IPS-15b (cell line): Measurements from ENCODE around the gene ADAMTS15.

Experiments used
- H3K27me3 ChIP-seq: one replicate; pipeline ENCODE4 v1.6.1; 2013; ENCODE audit warnings: low read length; ENCODE audit not compliant: control insufficient read depth, insufficient read depth
- H3K36me3 ChIP-seq: one replicate; pipeline ENCODE4 v1.6.1; 2013; ENCODE audit warnings: low read length; ENCODE audit not compliant: control insufficient read depth, insufficient read depth
- H3K4me1 ChIP-seq: one replicate; pipeline ENCODE4 v1.6.1; 2013; ENCODE audit warnings: mild to moderate bottlenecking, low read length; ENCODE audit not compliant: control insufficient read depth, insufficient read depth
- H3K4me3 ChIP-seq: one replicate; pipeline ENCODE4 v1.5.1; 2013; ENCODE audit warnings: low read depth, low read length
- H3K9ac ChIP-seq: one replicate; pipeline ENCODE4 v1.6.1; 2013; ENCODE audit warnings: low read depth, mild to moderate bottlenecking, low read length
- H3K9me3 ChIP-seq: one replicate; pipeline ENCODE4 v1.6.1; 2013; ENCODE audit warnings: mild to moderate bottlenecking, low read length; ENCODE audit not compliant: control insufficient read depth, insufficient read depth

The ADAMTS15 gene

DNA sequence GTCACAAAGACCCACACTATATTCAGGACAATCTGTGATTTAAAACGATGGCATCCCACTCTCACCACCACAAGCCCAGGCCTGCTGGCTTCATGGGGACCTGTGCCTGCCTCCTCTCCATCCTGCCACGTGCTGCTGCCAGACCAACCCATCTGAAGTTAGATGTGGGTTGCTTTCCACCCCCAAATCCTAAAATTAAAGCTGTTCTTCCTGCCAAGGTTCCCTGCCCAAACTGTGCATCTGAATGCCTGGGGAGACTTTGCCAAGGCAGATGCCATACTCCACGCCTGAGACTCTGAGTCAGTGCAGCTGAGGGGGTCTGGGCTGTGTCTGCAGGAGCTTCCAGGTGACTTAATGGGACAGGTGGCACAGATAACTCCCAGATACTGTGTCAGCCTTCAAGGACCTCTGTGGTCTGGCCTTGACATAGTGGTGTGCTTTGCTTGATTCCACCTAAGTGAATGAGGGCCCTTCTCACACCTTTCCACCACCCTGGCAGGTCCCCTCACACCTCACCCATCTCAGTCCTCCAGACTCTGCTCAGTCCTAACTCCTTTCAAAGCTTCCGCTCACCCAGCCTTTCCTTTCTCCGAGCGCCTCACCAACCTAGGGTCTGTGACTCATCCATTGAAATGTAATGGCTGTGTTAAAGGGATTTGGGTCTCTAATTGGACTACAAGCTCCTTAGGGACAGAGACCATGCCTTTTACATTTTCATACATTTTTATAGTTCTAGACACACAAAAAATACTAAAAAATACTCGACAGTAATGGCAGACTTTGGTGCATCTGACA is 38.7 kb upstream of the ADAMTS15 start:
- Histone ChIP-seq H3K4me1 (peaks cover 3% of the 10 kb centered on the region), H3K27me3 (no peaks in the 10 kb centered on the region), H3K9me3 (no peaks in the 10 kb centered on the region), H3K36me3 (no peaks in the 10 kb centered on the region), H3K4me3 (no peak overlapping the region), H3K9ac (no peak overlapping the region)

DNA sequence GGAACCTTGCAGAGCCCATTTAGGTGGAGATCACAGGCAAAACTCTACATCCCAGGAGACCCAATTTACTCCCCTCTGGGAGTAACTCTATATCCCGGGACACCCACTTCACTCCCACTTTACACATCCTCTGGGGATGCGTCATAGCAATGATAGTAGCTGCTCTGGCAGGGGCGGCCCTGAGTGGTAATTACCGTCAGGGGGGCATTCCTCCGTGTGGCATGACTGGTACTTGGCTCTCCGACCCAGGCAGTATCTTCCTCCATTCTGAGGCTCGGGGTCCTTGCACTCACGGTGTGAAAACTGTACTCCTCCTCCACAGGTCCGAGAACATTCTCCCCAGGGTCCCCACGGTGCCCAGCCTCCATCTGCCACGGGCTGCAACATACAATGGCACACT is 37.2 kb upstream of the ADAMTS15 start:
- Histone ChIP-seq H3K9me3 (no peaks in the 10 kb centered on the region), H3K9ac (no peak overlapping the region), H3K27me3 (no peaks in the 10 kb centered on the region), H3K4me1 (peaks cover 3% of the 10 kb centered on the region), H3K4me3 (no peak overlapping the region), H3K36me3 (peaks cover 2% of the 10 kb centered on the region)

DNA sequence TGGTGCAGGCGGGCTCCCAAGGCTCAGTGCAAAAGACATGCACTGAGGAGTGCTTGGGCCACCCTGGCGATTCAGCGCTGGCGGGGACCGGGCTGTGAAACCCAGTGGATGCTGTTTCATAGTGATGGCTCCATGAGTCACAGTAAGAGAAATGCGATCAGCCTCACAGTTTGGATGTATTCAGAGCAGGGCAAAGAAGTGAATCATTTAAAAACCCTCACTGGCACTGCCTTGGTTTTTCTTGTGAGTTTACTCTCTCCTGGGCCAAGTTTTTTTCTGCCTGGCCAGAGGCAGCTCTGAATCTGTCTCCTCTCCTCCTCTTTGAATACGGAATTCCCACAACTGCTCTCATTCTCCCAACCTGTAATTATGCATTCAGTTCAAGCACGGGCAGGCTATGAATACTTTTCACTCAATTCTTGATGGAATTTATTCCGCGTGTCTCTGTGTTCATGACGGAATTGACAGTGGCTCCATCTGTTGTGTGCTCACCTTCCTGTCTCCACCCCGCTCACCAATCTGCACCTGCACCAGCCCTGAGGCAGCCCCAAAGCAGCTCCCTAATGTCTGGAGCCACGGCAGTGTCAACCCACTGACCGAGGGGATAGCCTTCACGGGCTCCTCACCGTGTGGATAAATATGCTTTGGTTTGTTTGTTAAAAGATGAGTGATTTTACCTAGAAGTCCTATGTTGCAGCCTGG is 34.9 kb upstream of the ADAMTS15 start:
- Histone ChIP-seq H3K9me3 (no peaks in the 10 kb centered on the region), H3K4me1 (peaks cover 3% of the 10 kb centered on the region), H3K36me3 (peaks cover 2% of the 10 kb centered on the region), H3K4me3 (no peak overlapping the region), H3K9ac (no peak overlapping the region), H3K27me3 (no peaks in the 10 kb centered on the region)

DNA sequence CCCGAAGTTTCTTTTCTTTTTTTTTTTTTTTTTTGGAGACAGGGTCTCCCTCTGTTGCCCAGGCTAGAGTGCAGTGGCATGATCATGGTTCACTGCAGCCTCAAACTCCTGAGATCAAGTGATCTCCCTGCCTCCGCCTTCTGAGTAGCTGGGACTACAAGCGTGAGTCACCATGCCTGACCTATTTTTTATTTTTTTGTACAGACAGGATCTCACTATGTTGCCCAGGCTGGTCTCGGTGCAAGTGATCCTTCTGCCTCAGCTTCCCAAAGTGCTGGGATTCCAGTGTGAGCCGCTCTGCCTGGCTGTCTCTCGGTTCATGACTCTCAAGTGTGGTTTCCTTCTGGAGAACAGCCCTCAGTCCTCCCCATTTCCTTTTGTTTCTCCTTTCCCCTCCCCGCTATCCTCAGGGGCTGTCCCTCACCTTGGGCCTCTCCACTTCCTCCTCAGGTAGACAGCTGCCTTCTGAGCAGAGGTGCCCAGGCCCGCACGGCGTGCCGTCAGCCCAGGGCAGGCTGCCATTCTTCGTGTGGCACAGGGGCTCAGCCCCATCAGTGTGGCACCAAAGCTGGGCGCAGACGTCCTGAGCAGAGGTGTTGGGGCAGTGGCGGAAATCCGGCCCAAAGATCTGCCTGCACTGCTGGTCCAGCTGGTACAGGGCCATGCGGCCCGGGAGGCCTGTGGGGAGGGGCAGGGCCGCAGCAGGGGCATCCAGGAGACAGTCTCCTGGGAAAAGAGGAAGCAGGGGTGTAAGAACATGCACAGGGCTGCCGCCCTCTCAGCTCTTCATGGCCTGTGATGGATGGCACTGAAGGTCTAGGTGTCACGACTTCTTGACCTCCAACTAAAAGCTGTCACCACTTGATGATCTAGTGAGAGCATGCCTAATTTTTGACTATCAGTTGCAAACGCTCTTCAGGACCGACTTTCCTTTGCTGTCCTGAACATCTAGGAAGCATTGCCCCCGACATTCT is 34.1 kb upstream of the ADAMTS15 start:
- no peak overlapping the region for H3K9ac ChIP-seq
- H3K27me3 ChIP-seq, result no peaks in the 10 kb centered on the region
- H3K9me3 ChIP-seq, result no peaks in the 10 kb centered on the region
- H3K36me3 ChIP-seq, result peaks cover 2% of the 10 kb centered on the region
- no peaks in the 10 kb centered on the region for H3K4me1 ChIP-seq
- H3K4me3 ChIP-seq, result no peak overlapping the region

DNA sequence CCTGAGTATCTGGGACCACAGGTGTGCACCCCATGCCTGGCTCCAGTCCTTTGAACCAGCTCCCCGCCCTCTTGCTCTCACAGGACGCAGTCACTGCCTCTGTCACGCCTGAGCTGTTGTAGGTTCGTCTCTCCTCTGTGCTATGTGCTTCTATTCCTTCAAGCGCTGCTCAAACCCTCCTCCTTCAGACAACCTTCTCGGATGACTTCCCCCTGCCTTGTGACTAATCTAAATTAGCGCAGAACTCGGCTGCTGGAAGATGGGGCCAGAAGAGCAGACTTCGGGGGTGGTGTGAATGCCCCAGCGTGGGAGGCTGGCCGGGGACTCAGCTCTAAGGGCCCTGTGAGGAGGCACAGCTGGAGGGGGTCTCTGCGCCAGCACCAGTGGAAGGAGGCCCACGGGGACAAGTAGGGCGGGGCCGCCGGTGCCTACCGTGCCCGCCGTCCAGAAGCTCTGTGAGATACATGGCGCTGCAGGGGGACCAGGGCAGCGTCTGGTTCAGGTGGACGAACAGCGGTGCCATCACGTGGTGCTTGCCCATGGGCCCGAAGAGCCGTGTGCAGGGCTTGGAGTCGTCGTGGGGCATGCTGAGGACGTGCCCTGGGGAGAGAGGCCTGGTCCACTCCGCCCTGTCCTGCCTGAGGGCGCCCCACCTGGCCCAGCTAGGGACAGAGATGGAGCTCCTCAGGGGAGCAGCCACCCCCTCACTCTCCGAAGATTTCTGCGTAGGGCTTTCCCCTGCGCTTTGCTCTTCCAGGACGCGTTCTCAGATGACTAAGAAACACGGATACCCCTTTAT is 32.5 kb upstream of the ADAMTS15 start:
- H3K9ac ChIP-seq, result no peak overlapping the region
- H3K36me3 ChIP-seq, result peaks cover 2% of the 10 kb centered on the region
- H3K4me1 ChIP-seq, result no peaks in the 10 kb centered on the region
- no peak overlapping the region for H3K4me3 ChIP-seq
- no peaks in the 10 kb centered on the region for H3K27me3 ChIP-seq
- no peaks in the 10 kb centered on the region for H3K9me3 ChIP-seq

DNA sequence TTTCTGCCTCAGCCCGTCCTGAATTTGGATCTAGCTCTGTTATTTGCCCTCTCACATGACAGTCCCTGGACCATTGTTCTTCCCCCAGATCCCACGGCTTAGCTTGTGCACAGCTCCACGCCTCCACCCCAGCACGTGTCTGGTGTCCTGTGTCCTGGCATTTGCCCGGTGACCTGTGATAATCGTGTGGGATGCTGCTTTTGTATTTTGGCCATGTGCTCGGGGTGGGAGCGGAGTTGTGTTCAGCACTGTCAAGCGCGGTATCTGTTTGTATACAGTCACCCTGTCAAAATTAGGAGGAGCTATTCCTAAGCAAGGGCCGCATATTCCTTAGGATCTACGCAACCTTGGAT is 31.9 kb upstream of the ADAMTS15 start:
- Histone ChIP-seq H3K4me1 (no peaks in the 10 kb centered on the region), H3K9ac (no peak overlapping the region), H3K27me3 (no peaks in the 10 kb centered on the region), H3K36me3 (peaks cover 2% of the 10 kb centered on the region), H3K9me3 (no peaks in the 10 kb centered on the region), H3K4me3 (no peak overlapping the region)

DNA sequence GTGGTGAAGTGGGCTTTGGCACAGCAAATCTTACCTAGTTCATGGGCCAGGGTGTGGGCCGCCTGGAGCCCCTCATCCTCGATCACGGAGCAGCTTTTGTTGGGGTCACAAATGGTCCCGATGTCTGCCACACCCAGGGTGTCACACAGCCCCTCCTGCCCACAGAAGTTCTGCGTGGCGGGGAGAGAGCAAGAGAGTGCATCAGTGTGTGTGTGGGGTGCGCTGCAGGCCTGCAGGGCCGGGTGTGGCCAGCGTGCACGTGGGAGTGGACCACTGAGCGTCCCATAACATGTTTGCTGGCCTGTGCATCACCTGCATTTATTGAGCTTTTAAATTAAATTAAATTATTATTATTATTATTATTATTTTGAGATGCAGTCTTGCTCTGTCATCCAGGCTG is 31.5 kb upstream of the ADAMTS15 start:
- Histone ChIP-seq H3K27me3 (no peaks in the 10 kb centered on the region), H3K4me3 (no peak overlapping the region), H3K36me3 (peaks cover 2% of the 10 kb centered on the region), H3K9me3 (no peaks in the 10 kb centered on the region), H3K9ac (no peak overlapping the region), H3K4me1 (no peaks in the 10 kb centered on the region)

DNA sequence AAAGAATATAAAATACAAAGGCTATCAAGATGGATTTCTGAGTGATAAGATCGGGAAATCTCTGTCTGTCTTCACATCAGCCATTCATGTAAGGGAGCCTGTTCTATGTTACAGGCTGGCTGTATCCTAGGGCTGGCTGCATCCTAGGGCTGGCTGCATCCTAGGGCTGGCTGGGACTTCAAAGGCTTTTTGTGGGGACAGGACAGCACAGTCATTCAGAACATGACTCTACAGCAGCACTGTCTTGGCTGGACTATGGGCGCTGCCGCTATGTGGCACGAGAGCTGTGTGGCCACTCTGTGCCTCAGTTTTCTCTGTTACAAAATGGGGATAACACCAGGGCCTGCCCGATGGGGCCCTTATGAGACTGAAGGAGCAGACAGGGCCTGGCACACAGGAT is 30.2 kb upstream of the ADAMTS15 start:
- Histone ChIP-seq H3K36me3 (peaks cover 2% of the 10 kb centered on the region), H3K9me3 (no peaks in the 10 kb centered on the region), H3K27me3 (peaks cover 2% of the 10 kb centered on the region), H3K4me3 (no peak overlapping the region), H3K9ac (no peak overlapping the region), H3K4me1 (no peaks in the 10 kb centered on the region)

DNA sequence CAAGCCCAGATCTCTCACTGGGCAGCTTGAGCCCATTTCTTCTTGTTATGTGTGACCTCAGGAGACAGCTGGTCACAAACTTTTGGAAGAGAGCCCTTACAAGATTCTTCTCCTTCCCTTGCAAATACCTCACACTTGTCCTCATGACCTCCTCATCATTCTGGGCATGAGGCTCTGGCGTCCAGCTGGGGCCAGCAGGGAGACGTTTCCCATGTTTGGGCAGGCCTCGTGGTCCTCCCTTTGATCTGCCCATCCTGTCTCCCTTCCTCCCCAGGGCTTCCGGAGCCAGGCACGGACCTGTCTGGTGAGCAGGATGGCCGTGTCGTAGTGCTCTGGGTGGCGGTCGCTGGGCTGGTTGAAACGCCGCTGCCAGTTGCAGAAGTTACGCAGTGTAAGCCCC is 29.7 kb upstream of the ADAMTS15 start:
- H3K4me1 ChIP-seq, result no peaks in the 10 kb centered on the region
- no peak overlapping the region for H3K9ac ChIP-seq
- H3K27me3 ChIP-seq, result peaks cover 2% of the 10 kb centered on the region
- H3K9me3 ChIP-seq, result no peaks in the 10 kb centered on the region
- no peak overlapping the region for H3K4me3 ChIP-seq
- H3K36me3 ChIP-seq, result peaks cover 2% of the 10 kb centered on the region

DNA sequence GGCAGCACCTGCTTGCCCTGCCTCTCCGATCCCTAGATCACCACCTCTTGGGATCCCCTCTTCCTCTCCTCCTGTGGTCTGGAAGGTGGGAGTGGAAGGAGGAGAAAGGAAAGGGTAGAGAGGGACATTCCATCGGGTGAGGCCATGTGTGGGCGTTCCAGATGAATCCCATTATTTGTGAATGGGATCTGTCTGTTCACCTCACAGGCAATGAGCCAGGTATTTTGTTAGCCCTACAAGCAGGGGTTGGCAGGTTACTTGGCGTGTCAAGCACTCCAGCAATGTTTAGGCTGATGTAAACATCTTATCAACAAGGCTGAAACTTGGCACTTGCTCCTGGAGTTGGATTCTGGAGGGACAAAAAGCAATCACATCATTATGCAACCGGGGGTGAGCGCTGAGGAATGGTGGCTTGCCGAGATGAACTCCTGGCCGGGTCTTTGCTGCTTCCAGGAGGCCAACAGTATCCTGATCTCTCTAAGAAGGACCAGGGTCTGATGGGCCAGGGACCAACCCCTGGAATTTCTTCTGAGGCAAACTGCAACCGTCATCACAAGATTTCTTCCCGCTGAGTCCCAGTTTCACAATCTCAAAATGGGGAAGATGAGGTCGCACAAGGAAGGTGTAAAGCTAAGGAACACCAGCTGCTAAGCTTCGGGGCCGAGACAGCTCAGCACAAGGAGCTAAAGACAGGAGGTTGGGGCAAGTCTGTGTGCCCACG is 27.8 kb upstream of the ADAMTS15 start:
- no peak overlapping the region for H3K4me3 ChIP-seq
- peaks cover 4% of the 10 kb centered on the region for H3K27me3 ChIP-seq
- no peaks in the 10 kb centered on the region for H3K9me3 ChIP-seq
- H3K36me3 ChIP-seq, result peaks cover 2% of the 10 kb centered on the region
- H3K9ac ChIP-seq, result no peak overlapping the region
- no peaks in the 10 kb centered on the region for H3K4me1 ChIP-seq
